ENCODE data around the gene EOGT.
A peak's percentile ranks its signal among the peaks of the same experiment; 100 is the strongest.

Gene EOGT

DNA sequence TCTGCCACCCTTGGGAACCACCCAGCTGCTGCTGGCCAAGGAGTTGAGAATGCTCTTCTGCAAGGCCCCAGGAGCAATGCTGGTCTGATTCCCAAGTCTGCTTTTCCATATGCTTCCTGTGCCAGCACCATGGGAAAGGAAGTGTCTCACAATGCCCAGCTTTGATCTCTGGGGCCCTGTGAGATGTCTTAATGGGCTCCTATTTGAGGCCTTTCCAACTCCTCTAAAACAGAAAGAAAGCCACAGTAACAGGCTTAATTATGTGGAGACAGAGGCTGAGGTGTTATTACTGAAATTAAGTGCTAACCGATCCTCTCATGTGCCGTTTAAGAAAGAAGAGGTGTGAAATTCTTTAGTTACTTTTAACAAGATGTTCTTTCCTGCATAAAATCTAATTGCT lies 4.5 kb downstream of the EOGT start:
- DNase-seq = peak; percentile 37

DNA sequence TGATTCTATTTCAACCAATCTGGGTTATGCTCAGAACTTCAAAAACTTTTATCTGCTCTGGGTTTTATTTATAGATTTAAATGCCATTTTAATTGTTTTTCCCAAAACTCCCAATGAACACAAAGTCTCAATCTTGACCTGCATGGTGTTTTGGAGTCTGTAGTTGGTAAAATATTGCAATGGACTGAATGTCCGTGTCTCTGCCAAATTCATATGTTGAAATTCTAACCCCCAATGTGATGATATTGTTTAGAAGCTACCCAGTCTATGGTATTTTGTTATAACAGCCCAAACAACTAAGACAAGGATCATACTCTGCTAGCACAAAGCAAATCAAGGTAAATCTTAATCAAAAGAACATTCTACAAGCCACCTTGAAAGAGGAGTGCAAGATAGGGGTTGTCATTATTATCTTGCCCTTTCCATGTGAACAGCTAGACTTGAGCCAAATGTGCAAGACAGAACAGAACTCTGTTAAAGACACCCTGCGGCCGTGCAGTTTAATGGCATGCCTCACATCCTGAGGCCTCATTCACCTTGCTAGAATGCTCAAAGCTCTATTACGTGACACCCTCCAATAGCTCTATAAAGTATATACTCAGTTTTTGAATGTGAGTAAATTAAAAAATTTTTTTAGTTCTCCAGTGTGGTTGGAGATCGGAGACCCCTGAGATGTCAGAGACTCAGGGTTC lies 7.5 kb downstream of the EOGT start:
- DNase-seq = no peak

DNA sequence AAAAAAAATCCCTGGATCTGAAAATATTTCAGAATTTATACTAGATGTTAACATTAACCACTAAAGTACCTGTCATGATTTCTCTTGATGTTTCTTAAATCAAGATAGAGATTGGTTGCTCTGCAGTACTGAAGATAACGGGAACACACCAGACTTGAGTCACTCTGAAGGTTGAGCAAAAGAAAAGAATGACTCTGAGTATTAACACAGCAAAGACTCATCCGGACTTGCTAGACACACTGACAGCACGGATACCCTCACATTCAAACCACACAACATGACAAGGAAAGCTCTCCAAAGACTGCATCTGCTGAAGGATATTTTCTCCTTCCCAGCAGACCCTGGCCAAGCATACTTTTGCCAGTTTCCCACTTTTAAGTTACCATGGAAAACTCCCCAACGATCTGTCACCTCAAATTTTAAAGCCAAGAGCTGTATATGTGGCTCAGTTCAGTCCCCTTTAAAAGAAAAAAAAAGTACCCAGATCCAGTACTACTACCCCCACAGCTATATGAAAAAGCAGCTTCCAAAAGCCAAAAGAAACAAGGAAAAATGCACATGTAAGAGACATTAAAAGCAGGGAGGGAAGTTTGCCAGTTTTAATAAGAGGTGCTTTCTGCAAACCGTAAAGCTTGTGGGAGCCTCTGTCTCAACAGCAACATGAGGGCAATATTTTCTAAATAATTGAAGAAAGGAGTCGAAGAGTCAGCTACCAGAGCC lies 8.3 kb downstream of the EOGT start:
- DNase-seq = no peak

DNA sequence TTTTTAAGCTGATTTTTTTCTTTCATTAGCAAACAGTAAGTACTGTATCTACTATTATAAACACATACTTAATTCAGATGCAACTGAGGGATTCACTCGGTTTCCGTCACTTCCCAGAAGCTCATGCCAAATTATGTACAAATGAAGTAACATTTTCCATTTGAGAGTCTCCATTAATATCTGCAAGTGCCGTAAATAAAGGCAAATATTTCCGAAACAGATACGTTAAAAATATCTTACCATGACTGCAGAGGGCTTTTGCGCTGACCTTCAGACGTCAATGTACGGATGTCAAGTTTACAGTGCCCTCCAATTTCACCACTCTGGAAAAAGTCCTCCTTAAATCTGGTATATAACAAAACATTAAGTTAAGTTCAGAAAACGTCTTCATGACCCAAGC lies 9.3 kb downstream of the EOGT start:
- no peak for DNase-seq

DNA sequence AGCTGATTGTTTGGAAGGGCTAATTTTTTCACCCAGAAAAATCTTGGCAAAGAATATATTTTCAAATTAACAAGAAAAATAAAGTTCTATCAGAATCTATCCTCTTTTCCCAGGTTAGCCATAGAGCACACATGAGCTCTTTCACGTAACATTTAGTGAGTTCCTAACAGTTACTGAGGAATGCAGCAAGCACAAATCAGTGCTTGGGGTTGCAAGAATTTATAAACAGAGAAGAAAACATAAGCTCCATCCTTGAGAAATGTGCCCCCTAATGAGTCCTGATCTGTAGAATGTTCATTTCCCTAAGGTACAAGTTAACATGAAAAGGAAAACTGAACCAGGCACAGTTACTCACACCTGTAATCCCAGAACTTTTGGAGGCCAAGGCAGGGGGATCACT lies 13.9 kb downstream of the EOGT start:
- DNase-seq = no peak

DNA sequence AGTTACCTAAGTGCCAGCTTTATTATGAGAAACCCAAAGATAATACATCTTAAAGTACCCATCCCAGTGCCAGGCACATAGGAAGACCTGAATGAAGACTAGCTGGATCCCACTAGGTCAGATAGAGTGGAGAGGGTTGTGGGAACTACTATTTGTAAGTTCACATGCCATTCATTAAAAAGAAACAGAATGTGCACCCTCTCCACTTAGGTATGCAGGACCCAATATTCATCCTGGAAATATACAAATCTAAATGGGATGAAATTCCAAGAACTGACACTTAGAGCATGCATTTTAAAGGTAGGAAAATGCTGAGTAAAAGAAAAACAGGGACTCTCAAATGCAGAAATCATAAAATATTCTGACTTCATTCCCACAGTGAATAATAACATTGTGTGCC lies 14.3 kb downstream of the EOGT start:
- DNase-seq = no peak

DNA sequence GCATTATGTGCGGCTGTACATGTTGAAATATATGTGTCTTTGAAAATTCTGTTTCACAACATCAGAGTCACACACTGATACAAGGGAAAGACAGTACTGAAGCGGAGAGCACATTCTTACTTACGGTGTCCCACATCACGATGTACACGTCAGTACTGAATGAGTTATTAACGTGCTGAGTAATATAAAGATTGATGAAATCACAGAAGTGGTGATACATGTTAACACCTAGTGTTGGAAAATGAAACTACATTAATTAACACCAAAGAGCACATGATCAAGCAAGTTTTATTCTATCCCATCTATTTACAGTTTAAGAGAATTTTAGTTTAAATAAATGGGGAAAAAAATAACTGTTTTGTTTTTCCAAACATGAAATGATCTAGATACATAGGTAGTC lies 15.6 kb downstream of the EOGT start:
- no peak for DNase-seq

DNA sequence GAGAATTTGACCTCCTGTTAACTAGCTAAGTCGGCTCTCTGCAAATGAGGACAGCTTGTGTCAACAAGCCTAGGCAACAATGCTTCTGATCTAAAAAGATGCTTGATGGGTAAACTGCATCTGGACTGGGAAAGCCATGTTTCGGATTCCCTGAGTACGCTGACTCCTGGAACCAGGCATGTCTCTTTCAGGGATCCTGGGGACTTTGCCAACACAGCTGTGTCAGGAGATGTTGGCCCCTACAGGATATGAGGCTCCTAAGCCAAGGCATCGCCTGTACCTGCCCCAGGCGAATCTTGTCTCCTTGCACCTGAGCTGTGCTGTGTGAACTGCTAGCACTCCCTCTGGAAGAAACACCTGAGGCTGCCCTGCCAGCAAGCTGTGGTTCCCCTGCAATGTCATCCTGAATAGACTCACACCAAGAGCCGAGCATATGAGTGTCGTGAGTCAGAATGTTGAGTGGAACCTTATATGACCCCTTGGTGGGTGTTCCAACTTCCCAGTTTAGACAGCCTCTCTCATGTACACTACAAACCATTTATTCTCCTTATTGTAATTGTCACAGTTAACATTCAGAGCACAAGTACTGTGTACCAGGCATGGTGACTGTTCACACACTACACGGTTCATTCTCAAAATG lies 17.0 kb downstream of the EOGT start:
- DNase-seq = no peak

DNA sequence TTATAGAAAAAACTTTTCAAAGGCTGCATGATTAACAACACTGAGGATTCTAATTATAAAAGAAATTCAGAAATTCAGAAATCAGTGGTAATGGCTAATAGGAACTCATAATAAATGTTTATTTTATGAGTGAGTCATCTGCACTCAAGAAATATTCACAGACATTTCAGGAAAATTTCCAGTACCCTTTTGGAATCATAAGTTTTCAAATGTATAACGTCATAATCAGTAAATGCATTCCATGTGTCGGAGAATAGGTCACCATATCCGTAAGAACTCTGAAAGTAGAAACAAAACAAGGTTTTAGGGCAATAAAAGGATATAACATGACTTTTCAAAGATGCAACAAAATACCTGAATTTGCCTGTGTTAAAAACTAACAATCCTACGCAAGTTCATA lies 24.7 kb downstream of the EOGT start:
- DNase-seq = no peak

DNA sequence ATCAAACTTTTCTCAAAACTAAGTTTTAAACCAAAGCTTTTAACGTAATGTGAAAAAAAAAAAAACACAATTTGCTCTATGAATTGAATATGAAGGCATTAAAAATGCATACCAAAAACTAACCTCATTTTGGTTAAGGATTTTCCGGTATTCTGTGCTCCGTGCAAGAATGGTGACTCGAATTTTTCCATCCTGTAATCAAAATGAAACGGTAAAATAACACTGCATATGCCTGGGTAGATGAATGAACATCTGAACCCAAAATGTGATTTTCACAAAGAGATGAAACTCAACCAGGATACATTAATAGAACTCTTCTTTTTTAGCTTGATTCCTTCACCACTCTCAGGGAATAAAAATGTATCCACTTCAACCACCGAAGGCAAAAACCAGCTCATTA lies 26.2 kb downstream of the EOGT start:
- DNase-seq = no peak

DNA sequence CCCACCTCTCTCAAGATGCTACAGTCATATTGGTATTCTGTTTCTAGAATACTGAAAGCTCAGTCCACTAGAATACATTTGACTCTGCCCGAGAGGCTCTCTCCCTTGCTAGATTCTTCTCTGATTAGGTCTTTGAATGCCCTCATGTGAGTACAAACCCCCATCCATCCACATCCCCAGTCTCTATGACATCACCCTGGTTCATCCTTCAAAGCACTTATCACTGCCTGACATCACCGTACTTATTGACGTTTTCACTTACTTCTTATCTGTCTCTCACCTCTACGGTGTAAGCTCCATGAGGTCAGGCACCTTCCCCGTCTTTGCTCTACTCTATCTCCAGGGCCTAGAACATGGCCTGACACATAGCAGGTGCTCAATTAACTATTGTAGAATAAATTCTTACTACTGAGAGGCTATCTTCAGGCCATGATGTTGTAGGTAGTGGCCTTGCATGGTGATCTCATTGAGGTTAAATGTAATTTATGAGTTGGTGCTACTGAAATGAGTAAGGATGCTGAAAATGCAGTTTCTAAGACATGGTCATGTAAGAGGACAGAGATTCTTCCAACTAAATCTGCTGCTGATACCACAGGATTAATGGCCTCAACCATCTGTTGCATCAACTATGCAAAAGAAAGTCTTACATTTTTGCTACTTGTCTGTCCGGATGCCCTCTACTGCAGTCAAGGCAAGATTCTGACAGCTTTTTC lies 26.8 kb downstream of the EOGT start:
- no peak for DNase-seq

DNA sequence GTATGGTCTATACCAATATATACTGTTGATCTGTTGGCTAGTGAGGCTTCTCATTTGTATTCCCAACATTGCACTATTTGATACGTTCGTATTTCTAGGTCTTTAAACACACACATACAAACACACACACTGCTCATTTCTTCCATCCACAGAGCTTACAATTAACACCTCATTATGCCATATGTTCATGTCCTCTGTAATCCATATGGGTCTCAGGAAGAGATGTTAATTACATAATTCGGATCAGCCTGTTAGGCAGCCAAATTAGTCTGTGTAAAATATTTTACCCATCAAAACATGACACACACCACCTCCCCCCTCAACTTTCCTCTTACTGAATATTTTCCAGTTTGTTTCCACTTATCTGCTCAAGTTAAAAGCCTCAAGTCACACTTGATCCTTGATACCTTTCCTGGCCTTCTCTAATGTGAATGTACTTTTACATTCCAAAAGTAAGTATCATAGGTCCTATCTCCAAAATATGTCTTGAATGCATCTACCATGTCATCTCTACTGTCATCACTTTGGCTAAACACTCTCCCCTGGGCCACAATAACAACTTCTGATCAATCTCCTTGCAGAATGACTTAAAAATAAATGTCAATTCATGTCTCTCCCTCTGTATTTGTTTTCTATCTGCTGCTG lies 28.2 kb downstream of the EOGT start:
- DNase-seq = no peak

DNA sequence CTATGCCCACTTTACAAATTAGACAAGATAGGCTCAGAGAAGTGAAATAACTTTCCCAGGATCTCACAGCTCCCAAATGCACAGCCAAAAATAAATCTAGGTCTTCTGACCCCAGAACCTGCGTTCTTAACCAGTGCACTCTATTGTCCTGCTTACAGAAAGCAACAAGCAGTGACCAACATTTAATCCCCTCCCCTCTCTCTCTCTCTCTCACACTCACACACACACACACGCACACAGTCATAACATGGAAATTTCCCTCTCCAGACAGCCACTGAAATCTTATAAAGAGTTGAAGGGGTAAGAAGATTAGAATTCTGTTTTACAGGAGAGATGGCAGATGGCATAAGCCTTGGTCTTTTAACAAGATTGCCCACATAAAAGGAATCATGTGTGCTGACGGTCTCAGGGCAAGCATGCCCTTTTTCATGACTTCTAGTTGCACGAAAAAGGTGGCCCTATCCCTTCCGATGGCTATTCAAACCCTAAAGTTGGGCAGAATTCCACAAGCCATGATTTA lies 29.4 kb downstream of the EOGT start:
- no peak for DNase-seq

DNA sequence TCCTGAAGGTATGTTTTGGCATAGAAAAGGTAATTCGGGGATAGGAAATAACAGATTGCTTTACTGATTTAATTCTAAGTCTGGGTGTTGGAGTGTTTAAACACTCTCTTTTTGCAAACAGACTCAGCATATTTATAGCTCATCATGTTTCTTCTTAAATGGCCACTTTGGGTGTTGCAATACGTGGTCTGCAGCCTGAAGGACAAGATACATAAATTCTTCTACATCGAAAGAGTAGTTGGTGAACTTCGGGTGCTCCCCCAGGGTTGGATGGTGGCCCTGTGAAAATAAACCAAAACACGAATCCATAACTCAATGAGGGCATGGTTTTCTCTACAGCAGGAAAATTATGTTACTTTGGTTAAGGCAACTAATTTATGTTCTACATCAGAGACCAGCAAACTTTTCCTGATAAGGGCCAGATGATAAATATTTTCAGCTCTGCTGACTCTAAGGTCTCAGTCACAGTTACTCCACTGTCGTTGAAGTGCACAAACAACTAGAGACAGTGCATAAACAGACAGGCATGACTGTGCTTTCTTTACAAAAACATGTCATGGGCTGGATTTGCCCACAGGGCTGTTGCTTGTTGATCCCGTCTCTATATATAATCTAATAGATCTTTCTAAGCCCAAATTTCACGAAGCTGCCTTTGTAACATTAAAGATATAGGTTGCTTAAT lies 35.9 kb downstream of the EOGT start:
- DNase-seq = no peak

DNA sequence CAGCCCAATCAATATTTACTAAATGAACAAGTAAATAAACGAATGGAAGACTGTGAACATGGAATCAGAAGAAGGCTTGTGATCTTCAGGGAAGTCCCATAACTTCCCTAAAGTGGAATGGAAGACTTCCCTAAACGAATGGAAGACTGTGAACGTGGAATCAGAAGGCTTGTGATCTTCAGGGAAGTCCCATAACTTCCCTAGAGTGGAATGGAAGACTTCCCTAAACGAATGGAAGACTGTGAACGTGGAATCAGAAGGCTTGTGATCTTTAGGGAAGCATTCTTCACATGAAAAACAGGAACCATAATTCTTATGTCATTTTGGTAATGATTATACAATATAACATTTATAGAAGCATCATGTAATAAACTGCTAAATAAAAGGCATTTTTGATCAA lies 38.8 kb downstream of the EOGT start:
- no peak for DNase-seq

DNA sequence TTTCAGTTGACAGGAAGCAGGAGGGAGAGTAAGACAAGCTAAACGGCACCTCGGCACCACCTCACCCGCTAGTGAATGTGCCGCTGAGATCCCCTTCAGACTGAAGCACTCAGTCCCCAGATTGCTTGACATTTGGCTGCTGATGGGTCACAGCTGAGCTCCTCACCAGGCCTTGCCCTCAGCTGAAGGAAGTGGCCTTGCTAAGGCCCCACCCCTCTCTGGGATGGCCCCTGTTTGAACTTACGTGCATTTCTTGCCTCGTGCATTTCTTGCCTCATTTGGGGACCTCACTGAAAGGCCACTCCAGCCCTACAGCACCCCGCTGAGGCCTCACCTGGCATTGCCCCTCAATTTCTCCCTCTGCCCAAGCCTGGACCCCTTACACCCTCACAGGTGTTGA lies 39.8 kb downstream of the EOGT start:
- no peak for DNase-seq

DNA sequence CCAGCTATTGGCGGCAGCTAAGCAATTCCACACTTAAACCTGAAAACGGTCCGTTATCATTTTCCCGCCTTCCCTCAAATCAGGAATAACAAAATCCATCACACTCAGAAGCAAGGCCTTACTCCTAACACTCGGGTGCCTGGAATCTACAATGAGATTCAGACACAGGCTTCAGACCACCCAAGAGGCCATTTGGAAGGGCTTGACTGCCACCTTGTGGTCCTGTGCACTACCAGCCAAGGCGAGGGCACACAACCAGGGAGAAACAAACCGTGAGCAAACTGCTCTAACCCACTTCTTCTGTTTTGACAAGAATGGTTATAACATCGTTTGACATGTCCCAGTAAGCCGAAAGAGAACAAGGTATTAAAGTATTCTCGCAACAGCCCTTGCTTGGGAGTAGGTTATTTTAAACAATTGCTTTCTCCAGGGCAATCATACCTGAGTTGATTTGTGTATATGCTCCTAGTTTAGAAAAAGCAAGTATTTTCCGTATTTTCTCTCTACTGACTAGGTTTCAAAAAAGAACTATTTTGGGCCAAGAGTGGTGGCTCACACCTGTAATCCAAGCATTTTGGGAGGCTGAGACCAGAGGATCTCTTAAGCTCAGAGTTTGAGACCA lies 41.0 kb downstream of the EOGT start:
- peak; percentile 64 for DNase-seq

DNA sequence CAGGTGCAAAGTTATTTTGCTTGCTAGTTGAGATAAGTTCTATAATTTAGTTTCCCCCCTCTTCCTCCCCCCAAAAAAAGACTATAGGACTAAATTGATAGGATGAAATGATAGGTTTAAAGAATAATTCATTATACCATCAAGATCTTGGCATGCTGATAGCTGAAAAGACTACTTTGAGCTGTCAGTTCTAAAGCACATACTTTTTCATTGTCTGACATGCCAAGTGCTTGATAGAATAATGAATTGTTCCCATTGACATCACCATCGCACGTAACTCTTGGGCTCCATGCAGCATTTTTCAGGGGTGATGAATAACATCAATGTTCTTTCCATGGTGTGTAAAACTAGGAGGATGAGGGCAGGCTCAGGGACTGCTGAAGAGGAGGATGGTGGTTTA lies 48.8 kb downstream of the EOGT start:
- no peak for DNase-seq

DNA sequence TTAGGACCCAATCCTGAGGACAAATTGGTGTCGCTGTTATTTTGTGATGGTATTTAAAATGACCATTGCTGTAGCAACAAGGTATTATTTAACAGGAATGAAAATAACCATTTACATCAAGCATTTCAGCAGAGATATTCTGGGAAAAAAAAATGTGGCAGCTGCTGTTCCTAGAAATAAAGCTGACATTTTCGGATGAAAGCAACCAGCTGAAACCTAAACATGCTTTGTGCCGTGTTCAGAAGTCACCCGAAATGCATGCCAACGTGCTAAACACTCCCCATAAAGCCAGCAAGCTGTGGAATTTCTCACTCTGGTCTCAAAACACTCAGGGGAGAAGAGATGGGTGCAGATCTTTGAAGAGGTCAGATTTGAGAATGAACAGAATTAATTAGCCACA lies 49.6 kb downstream of the EOGT start:
- no peak for DNase-seq

DNA sequence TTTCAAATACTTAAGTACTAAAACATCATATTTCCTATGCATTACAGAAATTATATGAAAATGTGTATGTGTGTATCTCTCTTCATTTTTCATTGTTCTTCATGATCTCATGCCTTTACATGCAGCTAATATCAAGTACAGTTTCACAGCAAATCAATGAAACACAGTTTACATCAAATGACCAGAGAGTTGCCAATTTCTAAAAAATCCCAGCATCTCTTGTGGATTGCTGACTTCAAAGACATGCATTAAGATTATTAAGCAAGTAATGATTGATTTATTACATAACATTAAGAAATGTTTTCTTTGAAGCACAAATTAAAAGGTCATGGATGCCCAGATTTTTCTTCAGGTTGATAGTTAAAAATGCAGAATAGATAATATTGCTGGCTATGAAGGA lies 50.1 kb downstream of the EOGT start:
- DNase-seq = no peak

DNA sequence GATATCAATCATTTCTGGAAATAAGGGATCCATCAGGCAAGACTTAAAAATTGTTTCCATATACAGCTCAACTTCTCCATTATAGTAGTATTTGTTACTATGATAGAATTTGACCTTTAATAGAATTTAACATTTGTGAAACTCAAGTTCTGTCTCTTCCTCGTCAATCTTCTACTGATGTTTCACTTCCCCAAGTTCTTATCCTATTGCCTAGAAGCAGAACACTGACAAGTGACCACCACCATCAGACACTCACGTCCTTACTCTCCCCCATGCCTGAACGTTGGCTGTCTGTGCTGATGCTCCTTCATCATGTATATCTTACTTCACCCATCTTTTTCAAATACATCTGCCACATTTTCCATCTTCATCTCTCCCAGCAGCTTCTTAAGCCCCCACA lies 54.6 kb downstream of the EOGT start:
- no peak for DNase-seq

DNA sequence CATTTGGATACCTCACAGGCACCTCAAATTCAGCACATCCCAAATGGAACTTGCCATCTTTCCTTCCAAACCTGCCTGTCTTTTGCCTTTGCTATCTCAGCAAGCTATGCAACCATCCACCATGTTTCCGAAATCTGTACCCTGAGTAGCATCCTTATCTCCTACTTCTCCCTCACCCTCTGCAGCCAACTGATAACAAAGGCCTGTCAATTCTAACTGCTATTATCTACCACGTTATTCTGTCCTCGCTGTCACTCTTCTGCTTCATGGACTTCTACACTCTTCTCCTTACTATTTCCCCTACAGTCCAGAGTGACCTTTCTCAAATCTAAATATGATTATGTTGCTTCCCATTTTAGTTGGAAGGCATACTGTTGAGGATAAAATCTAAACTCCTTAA lies 55.6 kb downstream of the EOGT start:
- no peak for DNase-seq
